GM21423 (cell line): ENCODE results near the gene LAMTOR3.
A peak's percentile ranks its signal among the peaks of the same experiment; 100 is the strongest.

Experiments used
- ATAC-seq: cut with Tn5 transposase; IDR thresholded peaks from one replicate; pipeline ENCODE4 v1.9.1; 2021; ENCODE audit warnings: mild to moderate bottlenecking, moderate library complexity; ENCODE audit not compliant: unreplicated experiment

Gene LAMTOR3, protein sequence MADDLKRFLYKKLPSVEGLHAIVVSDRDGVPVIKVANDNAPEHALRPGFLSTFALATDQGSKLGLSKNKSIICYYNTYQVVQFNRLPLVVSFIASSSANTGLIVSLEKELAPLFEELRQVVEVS

DNA sequence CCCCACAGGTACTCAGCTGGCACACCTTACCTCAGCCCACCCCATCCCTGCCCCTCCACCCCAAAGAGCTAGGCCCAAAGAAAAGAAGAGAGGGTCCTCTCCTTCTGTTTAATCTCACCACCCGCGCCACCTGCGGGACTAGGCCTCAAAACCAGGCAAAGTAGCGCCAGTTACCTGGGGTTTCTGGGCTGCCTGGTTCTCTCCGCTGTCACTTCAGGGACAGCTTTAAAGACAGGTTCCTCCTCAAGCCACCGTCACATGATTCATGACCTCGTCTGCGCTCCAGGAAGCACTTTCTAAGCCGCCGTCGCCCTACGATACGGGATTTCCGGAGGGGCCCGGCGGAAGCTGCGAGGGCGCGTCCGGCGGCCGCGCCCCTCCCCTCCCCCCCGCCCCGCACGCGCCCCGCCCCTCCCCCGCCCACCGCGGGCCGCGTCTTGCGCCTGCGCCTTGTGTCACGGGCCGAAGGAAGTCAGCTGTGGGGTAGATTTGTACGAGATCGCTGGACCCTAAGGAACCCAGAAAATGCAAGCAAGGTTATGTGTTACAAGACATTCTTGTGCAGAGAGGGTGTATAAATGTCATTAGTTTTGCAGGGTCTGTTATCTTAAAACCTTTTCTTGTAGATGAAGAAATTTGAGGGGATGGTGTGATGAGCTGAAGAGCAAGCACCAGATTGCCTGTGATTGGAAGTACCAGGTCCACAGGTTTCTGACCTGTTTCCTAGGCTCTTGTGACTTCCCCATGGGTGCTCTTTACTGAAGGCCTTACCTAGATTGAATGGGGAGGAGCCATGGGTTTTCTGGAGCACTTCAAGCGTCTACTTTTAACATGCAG is at the start of gene LAMTOR3:
Gene LAMTOR3 (minus strand): TSS at position 267 of the 837 bp plus-strand sequence. CDS start 464 bp downstream, outside the sequence.
- ATAC-seq: peak; percentile 100

- ATAC-seq: no peak
Measured at GRCh38 chr4:99938243-99938753, 44.1 kb upstream of the LAMTOR3 start.

DNA sequence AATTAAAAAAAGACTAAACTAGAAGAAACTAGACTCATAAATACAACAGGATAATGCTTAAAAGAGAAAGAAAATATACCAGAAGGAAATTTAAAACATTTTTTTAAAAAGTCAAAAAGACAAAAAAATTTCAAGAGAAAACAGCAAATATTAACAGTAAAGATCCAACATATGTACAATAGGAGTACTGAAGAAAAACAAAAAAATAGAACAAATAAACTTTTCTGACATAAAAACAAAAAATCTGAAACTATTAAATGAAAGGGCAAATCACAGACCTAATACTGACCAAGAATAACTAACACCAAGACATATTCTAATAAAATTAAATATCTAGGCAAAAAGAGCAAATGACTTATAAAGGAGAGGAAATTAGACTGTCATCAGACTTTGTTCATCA is 40.7 kb upstream of the LAMTOR3 start:
- no peak for ATAC-seq

GRCh38 chr4:99927566-99927965 is 33.3 kb upstream of the LAMTOR3 start:
- no peak for ATAC-seq

DNA sequence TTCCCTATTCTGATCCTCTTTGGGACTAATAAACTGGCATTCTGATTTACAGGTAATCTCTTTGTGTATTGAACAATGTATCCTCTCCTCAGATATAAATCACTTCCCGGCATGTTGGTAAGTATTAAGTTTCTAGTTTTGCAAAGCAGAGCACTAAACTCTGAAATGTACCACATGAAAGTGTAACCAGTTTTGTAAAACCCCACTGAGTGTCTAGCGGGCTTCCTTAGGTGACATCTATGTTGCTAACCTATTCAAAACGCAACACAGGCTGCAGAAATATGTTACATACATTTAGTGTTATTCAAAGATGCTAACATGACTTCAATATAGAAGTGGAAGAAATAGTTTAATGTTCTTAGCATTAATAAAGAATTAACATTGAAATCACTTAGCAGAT is 26.9 kb upstream of the LAMTOR3 start:
- no peak for ATAC-seq

- ATAC-seq: no peak
Measured at GRCh38 chr4:99918656-99919055, 24.4 kb upstream of the LAMTOR3 start.

- ATAC-seq: no peak
Measured at GRCh38 chr4:99917575-99917974, 23.3 kb upstream of the LAMTOR3 start.

DNA sequence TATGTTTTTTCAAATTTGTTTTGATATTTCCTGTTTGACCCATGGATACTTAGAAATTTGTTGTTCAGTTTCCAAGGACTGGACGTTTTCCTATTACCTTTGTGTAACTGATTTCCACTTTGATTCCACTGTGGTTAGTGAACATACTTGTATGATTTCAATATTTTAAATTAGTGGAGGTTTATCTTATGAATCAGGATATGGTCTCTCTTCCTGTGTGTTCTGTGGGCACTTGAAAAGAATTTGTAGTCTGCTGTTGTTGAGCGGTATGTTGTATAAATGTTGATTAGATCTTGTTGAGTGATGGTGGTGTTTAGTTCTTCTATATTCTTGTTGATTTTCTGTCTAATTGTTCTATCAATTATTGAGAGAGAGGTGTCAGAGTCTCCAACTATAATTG is 21.2 kb upstream of the LAMTOR3 start:
- ATAC-seq: no peak

DNA sequence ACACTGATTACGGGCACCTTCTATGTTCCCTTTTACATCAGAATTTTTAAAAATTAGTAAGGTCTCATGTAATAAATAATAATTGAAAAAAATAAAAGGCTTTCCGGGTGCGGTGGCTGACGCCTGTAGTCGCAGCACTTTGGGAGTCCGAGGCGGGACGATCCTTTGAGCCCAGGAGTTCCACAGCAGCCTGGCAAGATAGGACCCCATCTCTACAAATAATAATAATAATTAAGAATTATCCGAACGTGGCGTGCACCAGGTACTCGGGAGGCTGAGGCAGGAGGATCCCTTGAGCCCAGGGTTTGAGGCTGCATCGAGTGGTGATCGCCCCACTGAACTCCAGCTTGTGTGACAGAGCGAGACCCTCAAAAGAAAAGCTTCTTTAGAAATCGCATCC is 771 bp upstream of the LAMTOR3 start:
- no peak for ATAC-seq

GRCh38 chr4:99893839-99894160 is 427 bp downstream of the LAMTOR3 start:
- ATAC-seq: no peak

- ATAC-seq: no peak
Measured at GRCh38 chr4:99893029-99893428, 1.2 kb downstream of the LAMTOR3 start.

DNA sequence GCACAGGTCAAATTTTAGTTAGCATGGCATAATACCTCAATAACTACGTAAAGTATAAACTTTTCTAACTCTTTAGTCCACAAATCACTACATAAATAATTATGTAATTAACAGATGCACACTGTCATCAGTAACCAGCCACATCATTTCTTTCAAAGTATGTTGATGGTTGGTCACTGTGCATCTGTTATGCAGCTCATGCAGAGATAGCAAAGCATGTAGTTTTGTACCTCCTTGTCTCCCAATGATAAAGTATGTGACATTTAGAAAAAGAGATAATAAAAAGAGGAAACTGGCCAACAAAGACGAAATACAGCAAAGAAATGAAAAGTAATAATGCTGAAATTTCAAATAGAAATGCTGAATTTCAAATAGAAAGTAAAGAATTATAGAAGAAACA is 2.9 kb downstream of the LAMTOR3 start:
- no peak for ATAC-seq

GRCh38 chr4:99887837-99888236 is 6.4 kb downstream of the LAMTOR3 start:
- ATAC-seq: no peak

- ATAC-seq: no peak
Measured at GRCh38 chr4:99886146-99886545, 8.1 kb downstream of the LAMTOR3 start.

DNA sequence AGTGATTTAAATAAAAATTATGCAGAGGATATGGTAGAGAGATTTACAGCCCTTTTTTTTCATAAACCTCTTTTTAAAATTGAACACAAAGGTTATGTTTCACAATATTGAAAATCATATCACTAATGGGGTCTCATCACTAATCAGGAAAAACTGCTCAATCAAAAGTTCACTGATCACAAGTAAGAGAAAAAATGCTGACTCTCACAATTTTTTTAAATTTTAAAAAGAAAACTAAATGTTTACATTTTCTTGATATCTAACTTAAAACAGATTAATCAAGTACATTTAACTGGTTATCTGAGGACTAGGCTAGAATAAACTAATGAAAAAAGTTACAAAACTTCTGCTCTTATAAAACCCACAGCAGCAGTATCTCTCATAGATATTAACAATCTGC is 8.5 kb downstream of the LAMTOR3 start:
- no peak for ATAC-seq

- peak; percentile 59 for ATAC-seq
Measured at GRCh38 chr4:99885063-99885664, 9.1 kb downstream of the LAMTOR3 start.

GRCh38 chr4:99879458-99879857 is 14.8 kb downstream of the LAMTOR3 start:
- no peak for ATAC-seq

- no peak for ATAC-seq
Measured at GRCh38 chr4:99878604-99879003, 15.6 kb downstream of the LAMTOR3 start.

- ATAC-seq: no peak
Measured at GRCh38 chr4:99876946-99877345, 17.3 kb downstream of the LAMTOR3 start.

DNA sequence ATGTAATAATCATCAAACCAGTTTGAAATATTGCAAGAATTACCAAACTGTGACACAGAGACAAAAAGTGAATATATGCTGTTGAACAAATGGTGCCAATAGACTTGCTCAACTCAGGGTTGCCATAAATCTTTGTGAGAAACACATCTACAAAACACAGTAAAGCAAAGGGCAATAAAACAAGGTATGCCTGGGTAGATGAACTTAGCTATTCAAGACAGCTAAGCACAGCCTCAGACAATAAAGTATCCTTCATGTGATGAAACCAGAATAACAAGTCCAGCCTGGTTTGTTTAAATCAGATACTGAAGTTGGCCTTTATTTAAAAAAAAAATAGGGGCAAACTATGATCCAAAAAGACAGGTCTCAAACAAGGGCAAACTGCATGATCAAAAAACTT is 19.2 kb downstream of the LAMTOR3 start:
- ATAC-seq: no peak

- ATAC-seq: no peak
Measured at GRCh38 chr4:99872570-99872969, 21.7 kb downstream of the LAMTOR3 start.

- peak; percentile 72 for ATAC-seq
Measured at GRCh38 chr4:99868126-99868596, 26.1 kb downstream of the LAMTOR3 start.
